Measurements from ENCODE around the gene CHN2.

Gene CHN2

DNA sequence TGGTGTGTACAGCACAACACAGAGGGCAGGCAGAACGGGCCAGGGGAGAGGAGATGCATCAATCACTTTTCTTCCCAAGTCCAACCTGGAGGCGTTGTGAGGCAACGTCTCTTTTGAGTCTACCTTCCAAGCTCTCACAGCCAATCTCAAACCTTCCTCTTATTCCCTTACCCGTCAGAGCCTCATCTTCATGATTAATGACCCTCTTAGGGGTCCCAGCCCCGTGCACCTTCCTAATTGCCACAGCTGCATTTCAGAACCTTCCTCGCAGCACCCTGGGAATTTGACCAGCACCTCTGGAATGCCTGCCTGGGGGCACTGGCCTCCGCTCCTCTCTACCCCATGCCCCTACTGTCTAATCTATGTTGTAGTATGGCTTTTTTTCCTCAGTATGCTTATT, 199.7 kb downstream of the CHN2 start:
- no peak for DNase-seq (ENCODE audit: low read depth)
- no peak overlapping the region for H3K4me3 ChIP-seq (ENCODE audit: low read depth, low read length)
- TF ChIP-seq, protein P1, sequence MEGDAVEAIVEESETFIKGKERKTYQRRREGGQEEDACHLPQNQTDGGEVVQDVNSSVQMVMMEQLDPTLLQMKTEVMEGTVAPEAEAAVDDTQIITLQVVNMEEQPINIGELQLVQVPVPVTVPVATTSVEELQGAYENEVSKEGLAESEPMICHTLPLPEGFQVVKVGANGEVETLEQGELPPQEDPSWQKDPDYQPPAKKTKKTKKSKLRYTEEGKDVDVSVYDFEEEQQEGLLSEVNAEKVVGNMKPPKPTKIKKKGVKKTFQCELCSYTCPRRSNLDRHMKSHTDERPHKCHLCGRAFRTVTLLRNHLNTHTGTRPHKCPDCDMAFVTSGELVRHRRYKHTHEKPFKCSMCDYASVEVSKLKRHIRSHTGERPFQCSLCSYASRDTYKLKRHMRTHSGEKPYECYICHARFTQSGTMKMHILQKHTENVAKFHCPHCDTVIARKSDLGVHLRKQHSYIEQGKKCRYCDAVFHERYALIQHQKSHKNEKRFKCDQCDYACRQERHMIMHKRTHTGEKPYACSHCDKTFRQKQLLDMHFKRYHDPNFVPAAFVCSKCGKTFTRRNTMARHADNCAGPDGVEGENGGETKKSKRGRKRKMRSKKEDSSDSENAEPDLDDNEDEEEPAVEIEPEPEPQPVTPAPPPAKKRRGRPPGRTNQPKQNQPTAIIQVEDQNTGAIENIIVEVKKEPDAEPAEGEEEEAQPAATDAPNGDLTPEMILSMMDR (IDR thresholded peaks at IDR 0.05; ENCODE audit: control insufficient read depth, extremely low read depth, insufficient read depth) = no peak

DNA sequence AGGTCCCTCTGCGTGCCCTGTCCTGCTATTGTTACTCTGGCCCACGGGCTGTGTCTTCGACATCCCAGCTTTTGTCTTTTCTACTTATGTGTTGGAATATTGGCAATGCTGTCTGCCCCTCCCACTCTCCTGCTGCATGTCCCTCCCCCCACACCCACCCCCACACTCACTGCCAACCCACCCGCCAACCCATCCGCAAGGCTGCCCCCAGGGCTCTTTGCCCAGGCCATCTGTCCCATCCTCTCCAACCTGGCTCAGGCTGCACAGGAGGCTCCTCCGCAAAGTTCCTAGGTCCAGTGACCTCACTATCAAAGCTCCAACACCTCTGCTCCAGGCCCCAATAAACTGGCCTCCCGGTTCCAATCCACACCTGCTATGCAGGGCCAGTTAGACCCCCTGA, 202.0 kb downstream of the CHN2 start:
- no peak overlapping the region for H3K4me3 ChIP-seq (ENCODE audit: low read depth, low read length)
- TF ChIP-seq, protein P1 (IDR thresholded peaks at IDR 0.05; ENCODE audit: control insufficient read depth, extremely low read depth, insufficient read depth) = no peak
- no peak for DNase-seq (ENCODE audit: low read depth)

GRCh38 chr7:29397398-29397797, 202.8 kb downstream of the CHN2 start:
- no peak for DNase-seq (ENCODE audit: low read depth)
- TF ChIP-seq, protein P1 (IDR thresholded peaks at IDR 0.05; ENCODE audit: control insufficient read depth, extremely low read depth, insufficient read depth) = no peak
- H3K4me3 ChIP-seq (ENCODE audit: low read depth, low read length) = no peak overlapping the region

GRCh38 chr7:29398011-29398410, 203.4 kb downstream of the CHN2 start:
- DNase-seq (ENCODE audit: low read depth) = no peak
- no peak overlapping the region for H3K4me3 ChIP-seq (ENCODE audit: low read depth, low read length)
- TF ChIP-seq, protein P1 (IDR thresholded peaks at IDR 0.05; ENCODE audit: control insufficient read depth, extremely low read depth, insufficient read depth) = no peak

DNA sequence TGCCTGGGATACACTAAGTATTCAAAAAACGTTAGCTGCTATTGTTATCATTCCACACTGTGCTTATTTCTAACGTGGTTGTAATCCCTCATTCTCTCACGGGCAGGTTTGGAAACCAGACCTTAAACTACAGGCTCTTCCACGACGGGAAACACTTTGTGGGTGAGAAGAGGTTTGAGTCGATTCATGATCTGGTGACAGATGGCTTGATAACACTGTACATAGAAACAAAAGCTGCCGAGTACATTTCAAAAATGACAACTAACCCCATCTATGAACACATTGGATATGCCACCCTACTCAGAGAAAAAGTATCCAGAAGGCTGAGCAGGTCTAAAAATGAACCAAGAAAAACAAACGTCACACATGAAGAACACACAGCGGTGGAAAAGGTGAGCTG, 205.9 kb downstream of the CHN2 start:
- TF ChIP-seq, protein P1 (IDR thresholded peaks at IDR 0.05; ENCODE audit: control insufficient read depth, extremely low read depth, insufficient read depth) = no peak
- DNase-seq (ENCODE audit: low read depth) = no peak
- H3K4me3 ChIP-seq (ENCODE audit: low read depth, low read length) = no peak overlapping the region

- TF ChIP-seq, protein P1 (IDR thresholded peaks at IDR 0.05; ENCODE audit: control insufficient read depth, extremely low read depth, insufficient read depth) = no peak
- H3K4me3 ChIP-seq (ENCODE audit: low read depth, low read length) = no peak overlapping the region
- DNase-seq (ENCODE audit: low read depth) = no peak
Observed at GRCh38 chr7:29401769-29402168, 207.2 kb downstream of the CHN2 start.

- no peak for DNase-seq (ENCODE audit: low read depth)
- no peak overlapping the region for H3K4me3 ChIP-seq (ENCODE audit: low read depth, low read length)
- TF ChIP-seq, protein P1 (IDR thresholded peaks at IDR 0.05; ENCODE audit: control insufficient read depth, extremely low read depth, insufficient read depth) = no peak
Observed at GRCh38 chr7:29405891-29406290, 211.3 kb downstream of the CHN2 start.

All from LNCaP clone FGC (cell line).